ENCODE measurements around the gene C2orf76. TPM values are rescaled to one million over a fixed set of nuclear protein-coding genes. Genes with fewer than 3 reads are reported as not detected.
"Not testable (repeated sequence)": the region's sequence is repeated elsewhere in the genome, so short reads cannot be mapped to it uniquely, and the experiment has no call there.

The C2orf76 gene
- total and polyA plus RNA-seq, 12 donors = 2.2 to 47.4 (median 16.9) TPM

GRCh38 chr2:119376810-119377209 lies 10.2 kb upstream of the C2orf76 start:
- Histone ChIP-seq H3K27ac (no peak overlapping the region), H3K9me3 (replicated peaks in 1 of 3) (no peaks in the 10 kb centered on the region), H3K36me3 (replicated peaks in 1 of 2) (peaks cover 0 to 23% of the 10 kb centered on the region in 2 donors), H3K4me1 (replicated peaks in 1 of 2) (no peaks in the 10 kb centered on the region), H3K4me3 (no peak overlapping the region), H3K27me3 (no peaks in the 10 kb centered on the region)
- intact Hi-C loops (cut with DNase I) = no loop called here
- WGBS, 4 donors = 94 to 100% (median 95%) methylated on average over 5 of the region's 5 CpGs
- DNase-seq = no peak
- TF ChIP-seq CTCF (IDR thresholded peaks at IDR 0.05) (no peak), POLR2A (IDR thresholded peaks at IDR 0.05) (no peak)

DNA sequence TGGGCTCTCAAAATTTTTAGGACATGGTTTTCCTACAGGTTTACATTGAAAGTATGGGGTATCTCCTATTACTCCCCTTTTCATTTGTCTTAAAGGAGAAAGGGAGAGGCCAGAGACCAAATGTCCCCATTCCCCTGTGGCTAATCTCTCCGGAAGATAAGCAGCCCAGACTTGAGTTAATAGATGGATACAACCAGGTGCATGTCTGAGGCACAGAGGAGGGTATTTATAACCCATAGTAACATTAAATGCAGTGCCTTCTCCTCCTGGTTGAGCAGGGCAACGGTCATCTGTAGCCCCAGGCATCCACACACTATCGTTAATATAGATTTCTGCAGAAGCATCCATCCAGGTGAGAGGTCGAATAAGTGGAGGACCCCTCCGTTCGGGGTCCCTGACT lies 9.8 kb upstream of the C2orf76 start:
- 88 to 96% (median 92%) methylated on average over 5 to 6 of the region's 6 CpGs for WGBS, 4 donors
- H3K4me3 ChIP-seq; H3K27me3 ChIP-seq; H3K9me3 ChIP-seq (replicated peaks in 1 of 3); DNase-seq; intact Hi-C loops (cut with DNase I); H3K27ac ChIP-seq; H3K4me1 ChIP-seq (replicated peaks in 1 of 2): not testable (repeated sequence)
- H3K36me3 ChIP-seq (replicated peaks in 1 of 2) = peaks cover 0 to 27% of the 10 kb centered on the region in 2 donors

DNA sequence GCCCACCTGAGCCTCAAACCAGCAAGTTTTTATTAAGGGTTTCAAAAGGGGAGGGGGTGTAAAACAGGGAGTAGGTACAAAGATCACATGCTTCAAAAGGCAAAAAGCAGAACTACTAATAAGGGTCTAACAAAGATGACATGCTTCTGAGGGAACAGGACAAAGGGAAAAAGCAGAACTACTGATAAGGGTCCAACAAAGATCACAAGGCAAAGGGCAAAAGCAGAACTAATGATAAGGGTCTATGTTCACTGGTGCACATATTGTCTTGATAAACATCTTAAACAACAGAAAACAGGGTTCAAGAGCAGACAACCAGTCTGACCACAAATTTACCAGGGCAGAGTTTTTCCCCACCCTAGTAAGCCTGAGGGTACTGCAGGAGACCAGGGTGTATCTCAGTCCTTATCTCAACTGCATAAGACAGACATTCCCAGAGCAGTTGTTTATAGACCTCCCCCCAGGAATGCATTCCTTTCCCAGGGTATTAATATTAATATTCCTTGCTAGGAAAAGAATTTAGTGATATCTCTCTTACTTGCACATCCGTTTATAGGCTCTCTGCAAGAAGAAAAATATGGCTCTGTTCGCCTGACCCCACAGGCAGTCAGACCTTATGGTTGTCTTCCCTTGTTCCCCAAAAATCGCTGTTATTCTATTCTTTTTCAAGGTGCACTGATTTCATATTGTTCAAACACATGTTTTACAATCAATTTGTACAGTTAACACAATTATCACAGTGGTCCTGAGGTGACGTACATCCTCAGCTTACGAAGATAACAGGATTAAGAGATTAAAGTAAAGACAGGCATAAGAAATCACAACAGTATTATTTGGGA lies 7.5 kb upstream of the C2orf76 start:
- H3K27me3 ChIP-seq; intact Hi-C loops (cut with DNase I); DNase-seq; H3K27ac ChIP-seq; H3K4me1 ChIP-seq (replicated peaks in 1 of 2); H3K4me3 ChIP-seq; H3K9me3 ChIP-seq (replicated peaks in 1 of 3): not testable (repeated sequence)
- H3K36me3 ChIP-seq (replicated peaks in 1 of 2) = peaks cover 0 to 50% of the 10 kb centered on the region in 2 donors
- 95 to 100% (median 97%) methylated on average over 5 of the region's 5 CpGs for WGBS, 4 donors

- no peaks in the 10 kb centered on the region for H3K9me3 ChIP-seq (replicated peaks in 1 of 3)
- H3K4me3 ChIP-seq = no peak overlapping the region
- 96 to 99% (median 97%) methylated on average over 7 of the region's 7 CpGs for WGBS, 4 donors
- H3K36me3 ChIP-seq (replicated peaks in 1 of 2) = peaks cover 0 to 60% of the 10 kb centered on the region in 2 donors
- peaks cover 2 to 9% of the 10 kb centered on the region in 2 donors for H3K4me1 ChIP-seq (replicated peaks in 1 of 2)
- TF ChIP-seq POLR2A (IDR thresholded peaks at IDR 0.05) (no peak), CTCF (IDR thresholded peaks at IDR 0.05) (no peak)
- DNase-seq = no peak
- H3K27ac ChIP-seq = no peak overlapping the region
- no peaks in the 10 kb centered on the region for H3K27me3 ChIP-seq
- intact Hi-C loops (cut with DNase I) = no loop called here
Measured at GRCh38 chr2:119372778-119373568, 6.3 kb upstream of the C2orf76 start.

DNA sequence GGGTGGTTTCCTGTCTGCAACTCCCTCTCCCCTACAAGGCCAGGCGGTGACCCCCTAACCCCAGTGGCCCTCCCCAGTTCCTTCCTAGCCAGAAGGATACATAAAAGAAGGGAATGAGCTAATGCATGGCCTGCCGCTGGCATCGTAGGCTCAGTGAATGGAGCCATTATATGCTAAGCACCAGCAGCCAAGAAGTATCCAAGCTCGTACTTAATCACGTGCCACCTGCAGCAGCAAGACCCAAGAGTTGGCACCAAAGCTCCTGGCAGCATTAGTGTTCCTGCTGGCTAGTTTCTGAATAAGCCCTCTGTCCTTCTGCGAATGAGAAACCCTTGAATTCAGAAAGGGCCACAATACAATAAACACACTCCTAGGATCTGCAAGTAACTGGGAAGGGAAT lies 4.5 kb upstream of the C2orf76 start:
- Histone ChIP-seq H3K4me3 (no peak overlapping the region), H3K27ac (no peak overlapping the region), H3K9me3 (replicated peaks in 1 of 3) (no peaks in the 10 kb centered on the region), H3K27me3 (no peaks in the 10 kb centered on the region), H3K4me1 (replicated peaks in 1 of 2) (peaks cover 7 to 14% of the 10 kb centered on the region in 2 donors), H3K36me3 (replicated peaks in 1 of 2) (peaks cover 0 to 60% of the 10 kb centered on the region in 2 donors)
- WGBS, 4 donors = 88 to 97% (median 92%) methylated on average over 6 of the region's 6 CpGs
- TF ChIP-seq POLR2A (IDR thresholded peaks at IDR 0.05) (no peak), CTCF (IDR thresholded peaks at IDR 0.05) (no peak)
- no peak for DNase-seq
- intact Hi-C loops (cut with DNase I) = no loop called here

Data from adrenal gland (tissue), 12 donors.